Tibial nerve (tissue), 4 donors: ENCODE data around the gene PPME1. TPM values are rescaled to one million over a fixed set of nuclear protein-coding genes. Genes with fewer than 3 reads are reported as not detected.

Experiments used
- DNase-seq, 2 donors: peaks; one replicate each; pipeline ENCODE4 v3.0.0-alpha.2; 2019; ENCODE audit warnings: low spot score in 2 of 2
- H3K27ac ChIP-seq, 4 donors: fragments of 200-600 bp; sonication (generic) in 3 of 4; one replicate each; pipeline ENCODE4 v1.5.1; 2017 to 2019; ENCODE audit warnings: mild to moderate bottlenecking in 1 of 4
- H3K27me3 ChIP-seq, 2 donors: fragments of 200-600 bp; sonication (generic) in 1 of 2; one replicate each; pipeline versions ENCODE4 v1.5.1 to v1.6.0; 2017 to 2019
- H3K36me3 ChIP-seq, 3 donors: fragments of 200-600 bp; sonication (generic); one replicate each; pipeline ENCODE4 v1.5.1; 2018 to 2019
- H3K4me1 ChIP-seq, 4 donors: fragments of 200-600 bp; sonication (generic) in 3 of 4; one replicate each; pipeline ENCODE4 v1.5.1; 2017 to 2019
- H3K4me3 ChIP-seq, 4 donors: fragments of 200-600 bp; sonication (generic) in 3 of 4; one replicate each; pipeline ENCODE4 v1.5.1; 2017 to 2019; ENCODE audit warnings: mild to moderate bottlenecking in 1 of 4, moderate library complexity in 1 of 4
- H3K9me3 ChIP-seq, 4 donors: fragments of 200-600 bp; sonication (generic) in 3 of 4; one replicate each; pipeline ENCODE4 v1.5.1; 2017 to 2019
- CTCF ChIP-seq, 5 experiments: fragments of 200-600 bp in 3 of 5; fragments of 450-650 bp in 2 of 5; sonication (generic) in 3 of 5; IDR thresholded peaks; one replicate each; pipeline ENCODE4 v1.5.1; 2016 to 2019; ENCODE audit warnings: antibody characterized with exemption in 5 of 5, mild to moderate bottlenecking in 3 of 5, moderate library complexity in 2 of 5
- EP300 ChIP-seq, 2 donors: sonication (generic); formaldehyde crosslinking; IDR thresholded peaks; one replicate each; pipeline ENCODE4 v1.6.1; 2017; ENCODE audit warnings: antibody characterized with exemption in 2 of 2, mild to moderate bottlenecking in 1 of 2
- POLR2A ChIP-seq, 2 donors: fragments of 450-650 bp; IDR thresholded peaks; one replicate each; pipeline ENCODE4 v1.6.1; 2017; ENCODE audit warnings: antibody characterized with exemption in 2 of 2, mild to moderate bottlenecking in 2 of 2, moderate library complexity in 2 of 2
- WGBS, 2 donors: methylation state at CpG; one replicate each; pipeline ENCODE4 v1.1.5; 2018; 5-methylcytosine and 5-hydroxymethylcytosine counted together
- total RNA-seq, 4 donors: library from RNA; depleted of rRNA; stranded (reverse); fragments of >200 nt; gene quantifications; one replicate each; pipeline ENCODE4 v1.1.0, GENCODE V29; 2016

The PPME1 gene
- total RNA-seq, 4 donors from 2014 or later = 17.8 to 35.6 (median 26.5) TPM

- no peak for DNase-seq
- Histone ChIP-seq H3K4me3 (no peak overlapping the region), H3K4me1 (no peaks in the 10 kb centered on the region), H3K36me3 (peaks cover 0 to 67% (median 6%) of the 10 kb centered on the region in 3 donors), H3K27ac (no peak overlapping the region), H3K27me3 (no peaks in the 10 kb centered on the region), H3K9me3 (no peaks in the 10 kb centered on the region)
- WGBS, 2 donors = 100% methylated on average over 1 of the region's 1 CpG
- TF ChIP-seq POLR2A (IDR thresholded peaks at IDR 0.05) = no peak
- TF ChIP-seq EP300 (IDR thresholded peaks at IDR 0.05) = no peak
- TF ChIP-seq CTCF (IDR thresholded peaks at IDR 0.05) = no peak
Observed at GRCh38 chr11:74206746-74207145, 35.7 kb downstream of the PPME1 start.

DNA sequence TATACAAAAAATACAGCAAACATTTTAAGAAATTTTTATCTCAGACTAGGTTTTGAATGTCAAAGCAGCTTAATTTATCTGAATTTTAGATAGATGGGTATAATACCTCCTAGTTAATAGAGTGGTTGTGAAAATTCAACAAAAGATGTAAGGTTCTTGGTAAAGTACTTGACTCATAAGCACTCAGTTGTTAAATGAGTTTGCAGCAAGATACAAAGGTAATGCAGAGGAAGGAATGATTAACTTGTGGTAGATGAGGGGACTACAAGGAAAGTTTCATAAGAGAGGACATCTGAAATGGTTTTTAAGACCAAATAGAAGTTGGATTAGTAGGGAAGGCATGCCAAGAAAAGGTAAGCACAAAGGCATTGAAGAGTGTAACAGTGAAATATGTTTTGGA lies 37.4 kb downstream of the PPME1 start:
- Histone ChIP-seq H3K4me1 (no peaks in the 10 kb centered on the region), H3K27ac (no peak overlapping the region), H3K9me3 (peaks cover 0 to 5% (median 0%) of the 10 kb centered on the region in 4 donors), H3K36me3 (peaks cover 0 to 84% (median 6%) of the 10 kb centered on the region in 3 donors), H3K27me3 (no peaks in the 10 kb centered on the region), H3K4me3 (no peak overlapping the region)
- DNase-seq = no peak
- TF ChIP-seq CTCF (IDR thresholded peaks at IDR 0.05) = no peak
- TF ChIP-seq EP300 (IDR thresholded peaks at IDR 0.05) = no peak
- no peak for TF ChIP-seq POLR2A (IDR thresholded peaks at IDR 0.05)

GRCh38 chr11:74212533-74212932 lies 41.4 kb downstream of the PPME1 start:
- Histone ChIP-seq H3K27ac (no peak overlapping the region), H3K9me3 (peaks cover 0 to 5% (median 0%) of the 10 kb centered on the region in 4 donors), H3K36me3 (peaks cover 0 to 77% (median 0%) of the 10 kb centered on the region in 3 donors), H3K4me1 (no peaks in the 10 kb centered on the region), H3K4me3 (no peak overlapping the region), H3K27me3 (no peaks in the 10 kb centered on the region)
- 97 to 100% methylated on average over 2 of the region's 2 CpGs for WGBS, 2 donors
- no peak for DNase-seq
- TF ChIP-seq EP300 (IDR thresholded peaks at IDR 0.05) = no peak
- TF ChIP-seq POLR2A (IDR thresholded peaks at IDR 0.05) = no peak
- no peak for TF ChIP-seq CTCF (IDR thresholded peaks at IDR 0.05)

DNA sequence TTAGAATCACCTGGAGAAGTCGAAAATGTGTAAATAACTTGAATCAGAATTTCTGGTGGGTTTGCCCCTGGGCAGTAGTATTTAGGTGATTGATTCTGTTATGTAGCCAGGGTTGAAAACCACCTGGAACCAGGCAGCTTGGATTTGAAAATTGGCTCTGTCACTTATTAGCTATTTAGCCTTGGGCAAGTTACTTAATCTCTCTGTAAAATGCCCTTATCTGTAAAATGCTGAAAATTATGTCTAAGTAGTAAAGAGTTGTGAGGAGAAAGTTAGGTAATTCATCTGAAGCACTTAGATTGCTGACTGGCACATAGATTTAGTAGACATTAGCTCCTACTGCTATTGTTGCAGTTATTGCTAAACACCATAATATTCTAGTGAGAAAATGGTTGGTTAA lies 49.3 kb downstream of the PPME1 start:
- DNase-seq = no peak
- H3K27me3 ChIP-seq = no peaks in the 10 kb centered on the region
- no peaks in the 10 kb centered on the region for H3K9me3 ChIP-seq
- H3K4me1 ChIP-seq = no peaks in the 10 kb centered on the region
- no peak overlapping the region for H3K27ac ChIP-seq
- 94 to 96% methylated on average over 1 of the region's 1 CpG for WGBS, 2 donors
- H3K36me3 ChIP-seq = peaks cover 0 to 13% (median 0%) of the 10 kb centered on the region in 3 donors
- TF ChIP-seq CTCF (IDR thresholded peaks at IDR 0.05) = no peak
- no peak for TF ChIP-seq EP300 (IDR thresholded peaks at IDR 0.05)
- TF ChIP-seq POLR2A (IDR thresholded peaks at IDR 0.05) = no peak
- no peak overlapping the region for H3K4me3 ChIP-seq

- TF ChIP-seq CTCF (IDR thresholded peaks at IDR 0.05) (no peak), EP300 (IDR thresholded peaks at IDR 0.05) (no peak), POLR2A (IDR thresholded peaks at IDR 0.05) (no peak)
- H3K9me3 ChIP-seq = no peaks in the 10 kb centered on the region
- peaks cover 0 to 10% (median 0%) of the 10 kb centered on the region in 3 donors for H3K36me3 ChIP-seq
- H3K27ac ChIP-seq = no peak overlapping the region
- H3K4me1 ChIP-seq = no peaks in the 10 kb centered on the region
- 67 to 81% methylated on average over 1 of the region's 1 CpG for WGBS, 2 donors
- no peaks in the 10 kb centered on the region for H3K27me3 ChIP-seq
- no peak for DNase-seq
- no peak overlapping the region for H3K4me3 ChIP-seq
Observed at GRCh38 chr11:74221816-74222215, 50.7 kb downstream of the PPME1 start.
